Upper lobe of left lung (tissue), 4 donors: Measurements from ENCODE around the gene POLR1D.

Experiments used
- CTCF ChIP-seq, 6 experiments: fragments of 450-650 bp in 4 of 6; fragments of 200-600 bp in 2 of 6; sonication (generic) in 2 of 6; IDR thresholded peaks; one replicate each; pipeline ENCODE4 v1.5.1; 2016 to 2019; ENCODE audit warnings: antibody characterized with exemption in 6 of 6
- POLR2A ChIP-seq, 4 donors: fragments of 450-650 bp; IDR thresholded peaks; one replicate each; pipeline ENCODE4 v1.5.1; 2016 to 2017; ENCODE audit warnings: antibody characterized with exemption in 4 of 4, mild to moderate bottlenecking in 2 of 4

- no peak for TF ChIP-seq POLR2A (IDR thresholded peaks at IDR 0.05)
- TF ChIP-seq CTCF (IDR thresholded peaks at IDR 0.05) = no peak
Observed at GRCh38 chr13:27613628-27614027, 8.1 kb upstream of the POLR1D start.
